Stimulated activated CD4-positive, alpha-beta T cell treated with anti-CD3 and anti-CD28 coated beads, Interleukin-1b, Interleukin-23, amount 100 ng/mL, for 48 hours (primary cell): ENCODE results near the gene IP6K3.

Experiments
- DNase-seq: peaks from one replicate; pipeline ENCODE4 v3.0.0-alpha.2; 2020

The IP6K3 gene

GRCh38 chr6:33686981-33687975 is 59.4 kb downstream of the IP6K3 start:
- no peak for DNase-seq

GRCh38 chr6:33686225-33686924 is 60.3 kb downstream of the IP6K3 start:
- no peak for DNase-seq

GRCh38 chr6:33685411-33686224 is 61.1 kb downstream of the IP6K3 start:
- DNase-seq: no peak

- no peak for DNase-seq
Measured at GRCh38 chr6:33684983-33685382, 61.7 kb downstream of the IP6K3 start.

GRCh38 chr6:33684428-33684896 is 62.2 kb downstream of the IP6K3 start:
- DNase-seq: no peak

- DNase-seq: no peak
Measured at GRCh38 chr6:33683576-33684427, 62.9 kb downstream of the IP6K3 start.

- peak; percentile 38 for DNase-seq
Measured at GRCh38 chr6:33683051-33683571, 63.6 kb downstream of the IP6K3 start.

- no peak for DNase-seq
Measured at GRCh38 chr6:33682341-33682740, 64.4 kb downstream of the IP6K3 start.

- DNase-seq: no peak
Measured at GRCh38 chr6:33679761-33680160, 66.9 kb downstream of the IP6K3 start.

- no peak for DNase-seq
Measured at GRCh38 chr6:33678932-33679490, 67.7 kb downstream of the IP6K3 start.

GRCh38 chr6:33678233-33678931 is 68.3 kb downstream of the IP6K3 start:
- DNase-seq: no peak

- no peak for DNase-seq
Measured at GRCh38 chr6:33677689-33678088, 69.0 kb downstream of the IP6K3 start.

- no peak for DNase-seq
Measured at GRCh38 chr6:33677143-33677660, 69.5 kb downstream of the IP6K3 start.

- no peak for DNase-seq
Measured at GRCh38 chr6:33676416-33677142, 70.1 kb downstream of the IP6K3 start.

GRCh38 chr6:33675968-33676367 is 70.7 kb downstream of the IP6K3 start:
- DNase-seq: no peak

GRCh38 chr6:33673851-33674250 is 72.9 kb downstream of the IP6K3 start:
- DNase-seq: no peak

- no peak for DNase-seq
Measured at GRCh38 chr6:33672808-33673207, 73.9 kb downstream of the IP6K3 start.

GRCh38 chr6:33671744-33672072 is 75.0 kb downstream of the IP6K3 start:
- no peak for DNase-seq
